Measurements from ENCODE around the gene MCF2L.

The MCF2L gene

GRCh38 chr13:113041293-113041690, 72.3 kb downstream of the MCF2L start:
- H3K4me1 Mint-ChIP-seq (ENCODE audit: low read depth in 2 of 2) = peaks cover 3 to 5% of the 10 kb centered on the region in 2 donors
- H3K9me3 Mint-ChIP-seq = no peaks in the 10 kb centered on the region
- DNase-seq = no peak
- no peaks in the 10 kb centered on the region for H3K36me3 Mint-ChIP-seq (ENCODE audit: insufficient read depth)
- H3K27me3 Mint-ChIP-seq = no peaks in the 10 kb centered on the region
- H3K27ac Mint-ChIP-seq = no peak overlapping the region
- no peak overlapping the region for H3K4me3 Mint-ChIP-seq
- ATAC-seq (replicated peaks) = no peak

GRCh38 chr13:113041896-113042295, 72.9 kb downstream of the MCF2L start:
- H3K36me3 Mint-ChIP-seq (ENCODE audit: insufficient read depth) = no peaks in the 10 kb centered on the region
- ATAC-seq (replicated peaks) = no peak
- H3K4me3 Mint-ChIP-seq = no peak overlapping the region
- H3K27ac Mint-ChIP-seq = no peak overlapping the region
- no peaks in the 10 kb centered on the region for H3K9me3 Mint-ChIP-seq
- peaks cover 3 to 5% of the 10 kb centered on the region in 2 donors for H3K4me1 Mint-ChIP-seq (ENCODE audit: low read depth in 2 of 2)
- no peaks in the 10 kb centered on the region for H3K27me3 Mint-ChIP-seq
- DNase-seq = no peak

GRCh38 chr13:113042456-113042855, 73.4 kb downstream of the MCF2L start:
- no peak overlapping the region for H3K27ac Mint-ChIP-seq
- no peaks in the 10 kb centered on the region for H3K36me3 Mint-ChIP-seq (ENCODE audit: insufficient read depth)
- H3K4me3 Mint-ChIP-seq = no peak overlapping the region
- H3K4me1 Mint-ChIP-seq (ENCODE audit: low read depth in 2 of 2) = peaks cover 3 to 5% of the 10 kb centered on the region in 2 donors
- no peak for DNase-seq
- H3K27me3 Mint-ChIP-seq = no peaks in the 10 kb centered on the region
- no peak for ATAC-seq (replicated peaks)
- no peaks in the 10 kb centered on the region for H3K9me3 Mint-ChIP-seq

- Mint-ChIP-seq H3K27me3 (no peaks in the 10 kb centered on the region), H3K9me3 (no peaks in the 10 kb centered on the region), H3K4me3 (no peak overlapping the region), H3K4me1 (ENCODE audit: low read depth in 2 of 2) (peaks cover 3 to 5% of the 10 kb centered on the region in 2 donors), H3K36me3 (ENCODE audit: insufficient read depth) (no peaks in the 10 kb centered on the region), H3K27ac (no peak overlapping the region)
- ATAC-seq (replicated peaks) (no peak), DNase-seq (no peak)
Observed at GRCh38 chr13:113043001-113043630, 74.1 kb downstream of the MCF2L start.

- Mint-ChIP-seq H3K36me3 (ENCODE audit: insufficient read depth) (no peaks in the 10 kb centered on the region), H3K4me3 (no peak overlapping the region), H3K4me1 (ENCODE audit: low read depth in 2 of 2) (peaks cover 5% of the 10 kb centered on the region in 2 donors), H3K27me3 (no peaks in the 10 kb centered on the region), H3K9me3 (no peaks in the 10 kb centered on the region), H3K27ac (no peak overlapping the region)
- ATAC-seq (replicated peaks) (no peak), DNase-seq (no peak)
Observed at GRCh38 chr13:113043931-113044330, 74.9 kb downstream of the MCF2L start.

GRCh38 chr13:113044391-113045114, 75.5 kb downstream of the MCF2L start:
- H3K27me3 Mint-ChIP-seq = no peaks in the 10 kb centered on the region
- no peak overlapping the region for H3K4me3 Mint-ChIP-seq
- no peaks in the 10 kb centered on the region for H3K9me3 Mint-ChIP-seq

GRCh38 chr13:113045251-113046127, 76.5 kb downstream of the MCF2L start:
- peaks cover 5% of the 10 kb centered on the region in 2 donors for H3K4me1 Mint-ChIP-seq (ENCODE audit: low read depth in 2 of 2)
- DNase-seq = no peak
- no peak overlapping the region for H3K4me3 Mint-ChIP-seq
- no peaks in the 10 kb centered on the region for H3K27me3 Mint-ChIP-seq
- no peak overlapping the region for H3K27ac Mint-ChIP-seq
- no peak for ATAC-seq (replicated peaks)
- H3K9me3 Mint-ChIP-seq = no peaks in the 10 kb centered on the region
- no peaks in the 10 kb centered on the region for H3K36me3 Mint-ChIP-seq (ENCODE audit: insufficient read depth)

More at GRCh38 chr13:113044391-113045114, 75.5 kb downstream of the MCF2L start:
- DNase-seq = no peak
- H3K36me3 Mint-ChIP-seq (ENCODE audit: insufficient read depth) = no peaks in the 10 kb centered on the region
- no peak for ATAC-seq (replicated peaks)
- no peak overlapping the region for H3K27ac Mint-ChIP-seq
- H3K4me1 Mint-ChIP-seq (ENCODE audit: low read depth in 2 of 2) = peaks cover 5% of the 10 kb centered on the region in 2 donors

GRCh38 chr13:113046128-113046882, 77.3 kb downstream of the MCF2L start:
- Mint-ChIP-seq H3K27me3 (no peaks in the 10 kb centered on the region), H3K4me3 (no peak overlapping the region), H3K36me3 (ENCODE audit: insufficient read depth) (no peaks in the 10 kb centered on the region), H3K9me3 (no peaks in the 10 kb centered on the region), H3K27ac (no peak overlapping the region), H3K4me1 (ENCODE audit: low read depth in 2 of 2) (peaks cover 4 to 5% of the 10 kb centered on the region in 2 donors)
- ATAC-seq (replicated peaks) (no peak), DNase-seq (no peak)

- no peaks in the 10 kb centered on the region for H3K27me3 Mint-ChIP-seq
- H3K4me1 Mint-ChIP-seq (ENCODE audit: low read depth in 2 of 2) = peaks cover 0 to 1% of the 10 kb centered on the region in 2 donors
- ATAC-seq (replicated peaks) = no peak
- no peak overlapping the region for H3K27ac Mint-ChIP-seq
- no peaks in the 10 kb centered on the region for H3K9me3 Mint-ChIP-seq
- H3K4me3 Mint-ChIP-seq = no peak overlapping the region
- no peak for DNase-seq
- no peaks in the 10 kb centered on the region for H3K36me3 Mint-ChIP-seq (ENCODE audit: insufficient read depth)
Observed at GRCh38 chr13:113046883-113047244, 77.8 kb downstream of the MCF2L start.

- Mint-ChIP-seq H3K27ac (no peak overlapping the region), H3K4me1 (ENCODE audit: low read depth in 2 of 2) (peaks cover 0 to 1% of the 10 kb centered on the region in 2 donors), H3K9me3 (no peaks in the 10 kb centered on the region), H3K4me3 (no peak overlapping the region), H3K36me3 (ENCODE audit: insufficient read depth) (no peaks in the 10 kb centered on the region), H3K27me3 (no peaks in the 10 kb centered on the region)
- no peak for DNase-seq
- no peak for ATAC-seq (replicated peaks)
Observed at GRCh38 chr13:113047587-113047986, 78.6 kb downstream of the MCF2L start.

- H3K27ac Mint-ChIP-seq = no peak overlapping the region
- H3K36me3 Mint-ChIP-seq (ENCODE audit: insufficient read depth) = no peaks in the 10 kb centered on the region
- H3K27me3 Mint-ChIP-seq = no peaks in the 10 kb centered on the region
- DNase-seq (no peak), ATAC-seq (replicated peaks) (no peak)
- H3K9me3 Mint-ChIP-seq = no peaks in the 10 kb centered on the region
- peaks cover 0 to 1% of the 10 kb centered on the region in 2 donors for H3K4me1 Mint-ChIP-seq (ENCODE audit: low read depth in 2 of 2)
- H3K4me3 Mint-ChIP-seq = no peak overlapping the region
Observed at GRCh38 chr13:113048766-113049165, 79.8 kb downstream of the MCF2L start.

GRCh38 chr13:113049521-113049941, 80.5 kb downstream of the MCF2L start:
- Mint-ChIP-seq H3K27me3 (no peaks in the 10 kb centered on the region), H3K4me3 (no peak overlapping the region), H3K36me3 (ENCODE audit: insufficient read depth) (no peaks in the 10 kb centered on the region), H3K27ac (no peak overlapping the region), H3K9me3 (no peaks in the 10 kb centered on the region), H3K4me1 (ENCODE audit: low read depth in 2 of 2) (peaks cover 0 to 1% of the 10 kb centered on the region in 2 donors)
- ATAC-seq (replicated peaks) (no peak), DNase-seq (no peak)

- H3K4me1 Mint-ChIP-seq (ENCODE audit: low read depth in 2 of 2) = peaks cover 0 to 1% of the 10 kb centered on the region in 2 donors
- no peak overlapping the region for H3K27ac Mint-ChIP-seq
- H3K4me3 Mint-ChIP-seq = no peak overlapping the region
- H3K27me3 Mint-ChIP-seq = no peaks in the 10 kb centered on the region
- DNase-seq = no peak
- H3K36me3 Mint-ChIP-seq (ENCODE audit: insufficient read depth) = no peaks in the 10 kb centered on the region
- no peaks in the 10 kb centered on the region for H3K9me3 Mint-ChIP-seq
- no peak for ATAC-seq (replicated peaks)
Observed at GRCh38 chr13:113049981-113050380, 81.0 kb downstream of the MCF2L start.
